Mucosa of stomach (tissue), 1 donor: Measurements from ENCODE around the gene FLACC1.

Experiments used
- H3K27me3 ChIP-seq: one replicate; pipeline ENCODE4 v1.7.0; 2013; ENCODE audit warnings: mild to moderate bottlenecking, low read length; ENCODE audit not compliant: control insufficient read depth, insufficient read depth
- H3K36me3 ChIP-seq: one replicate; pipeline ENCODE4 v1.7.0; 2013; ENCODE audit warnings: low read length; ENCODE audit not compliant: control insufficient read depth, insufficient read depth
- H3K4me1 ChIP-seq: one replicate; pipeline ENCODE4 v1.7.0; 2013; ENCODE audit warnings: mild to moderate bottlenecking, low read length; ENCODE audit not compliant: control insufficient read depth, insufficient read depth
- H3K4me3 ChIP-seq: one replicate; pipeline ENCODE4 v1.7.0; 2013; ENCODE audit warnings: low read length
- H3K9ac ChIP-seq: one replicate; pipeline ENCODE4 v1.7.0; 2013; ENCODE audit warnings: mild to moderate bottlenecking, low read length, moderate library complexity
- H3K9me3 ChIP-seq: one replicate; pipeline ENCODE4 v1.7.0; 2013; ENCODE audit warnings: mild to moderate bottlenecking, low read length, moderate library complexity; ENCODE audit not compliant: control insufficient read depth
- donor health status: Pancreatic carcinoma.

Gene FLACC1

DNA sequence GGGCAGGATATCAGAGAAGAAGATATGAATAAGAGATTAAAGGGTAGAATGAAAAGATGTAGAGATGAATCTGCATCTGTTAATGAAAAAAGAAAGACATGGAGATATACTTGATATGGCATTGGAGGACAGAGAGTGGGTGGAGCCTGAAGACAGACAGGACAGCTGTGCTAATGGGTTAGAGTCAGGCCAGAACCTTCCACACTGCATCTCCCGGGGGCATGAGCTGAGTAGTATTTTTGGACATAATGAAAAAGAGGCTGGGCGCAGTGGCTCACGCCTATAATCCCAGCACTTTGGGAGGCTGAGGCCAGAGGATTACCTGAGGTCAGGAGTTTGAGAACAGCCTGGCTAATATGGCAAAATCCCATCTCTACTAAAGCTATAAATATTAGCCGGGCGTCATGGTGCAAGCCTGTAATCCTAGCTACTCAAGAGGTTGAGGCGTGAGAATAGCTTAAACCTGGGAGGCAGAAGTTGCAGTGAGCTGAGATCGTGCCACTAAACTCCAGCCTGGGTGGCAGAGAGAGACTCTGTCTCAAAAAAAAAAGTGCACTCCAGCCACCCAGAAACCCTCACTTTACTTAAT lies 11.4 kb downstream of the FLACC1 start:
- H3K27me3 ChIP-seq, result no peaks in the 10 kb centered on the region
- no peak overlapping the region for H3K9ac ChIP-seq
- H3K4me1 ChIP-seq, result no peaks in the 10 kb centered on the region
- no peaks in the 10 kb centered on the region for H3K36me3 ChIP-seq
- H3K9me3 ChIP-seq, result no peaks in the 10 kb centered on the region
- H3K4me3 ChIP-seq, result no peak overlapping the region

DNA sequence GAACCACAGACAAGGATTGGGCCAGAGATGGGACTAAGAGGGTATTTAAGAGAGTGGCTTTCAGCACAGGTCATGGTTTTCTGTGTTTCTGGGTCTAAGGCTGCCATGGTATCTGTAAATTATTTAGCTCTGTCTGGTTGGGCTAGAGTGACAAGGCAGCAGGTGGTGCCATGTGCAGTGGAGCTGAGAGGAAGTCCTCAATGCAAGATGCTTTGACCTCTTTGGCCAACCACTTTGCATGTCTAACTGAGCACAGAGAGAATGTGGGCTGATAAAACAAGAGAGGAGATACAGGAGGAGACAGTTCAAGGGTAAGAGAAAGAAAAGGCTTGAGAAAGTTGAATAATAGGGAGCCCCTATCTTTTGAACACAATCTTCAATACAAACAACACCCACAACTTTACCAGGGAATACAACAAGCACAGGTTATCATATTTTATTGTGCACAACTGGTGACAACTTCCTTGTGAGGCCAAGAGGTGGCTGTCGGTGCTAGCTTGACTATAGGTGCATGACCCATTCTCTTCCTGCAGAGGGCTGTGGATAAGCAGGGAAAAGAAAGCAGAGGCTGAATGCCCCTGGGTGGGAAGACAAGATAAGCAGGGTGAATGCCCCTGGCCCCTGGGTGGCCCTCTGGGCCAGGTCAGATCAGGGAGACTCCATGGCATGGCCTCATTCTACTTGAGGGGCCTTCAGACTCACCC lies 12.3 kb downstream of the FLACC1 start:
- no peaks in the 10 kb centered on the region for H3K27me3 ChIP-seq
- no peak overlapping the region for H3K4me3 ChIP-seq
- no peaks in the 10 kb centered on the region for H3K9me3 ChIP-seq
- H3K9ac ChIP-seq, result no peak overlapping the region
- no peaks in the 10 kb centered on the region for H3K4me1 ChIP-seq
- H3K36me3 ChIP-seq, result no peaks in the 10 kb centered on the region

DNA sequence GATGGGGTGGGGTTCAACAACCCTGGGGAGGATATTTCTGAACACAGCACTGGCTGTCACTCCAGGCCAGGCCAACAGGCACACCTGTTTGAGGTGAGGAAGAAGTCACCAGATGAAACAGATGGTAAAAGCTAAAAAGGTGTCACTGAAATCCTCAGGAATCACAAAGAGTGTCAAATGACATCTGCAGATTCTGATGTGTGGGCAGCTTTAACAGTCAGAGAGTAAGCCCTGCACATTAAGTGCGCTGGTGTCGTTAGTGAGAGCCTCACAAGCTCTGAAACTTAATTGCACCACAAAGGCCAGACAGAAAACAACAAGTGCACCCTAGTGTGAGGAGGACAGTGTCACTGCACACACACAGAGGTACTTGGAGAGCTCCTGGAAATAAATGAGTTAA lies 13.6 kb downstream of the FLACC1 start:
- Histone ChIP-seq H3K9me3 (no peaks in the 10 kb centered on the region), H3K4me1 (no peaks in the 10 kb centered on the region), H3K9ac (no peak overlapping the region), H3K27me3 (no peaks in the 10 kb centered on the region), H3K36me3 (no peaks in the 10 kb centered on the region), H3K4me3 (no peak overlapping the region)

DNA sequence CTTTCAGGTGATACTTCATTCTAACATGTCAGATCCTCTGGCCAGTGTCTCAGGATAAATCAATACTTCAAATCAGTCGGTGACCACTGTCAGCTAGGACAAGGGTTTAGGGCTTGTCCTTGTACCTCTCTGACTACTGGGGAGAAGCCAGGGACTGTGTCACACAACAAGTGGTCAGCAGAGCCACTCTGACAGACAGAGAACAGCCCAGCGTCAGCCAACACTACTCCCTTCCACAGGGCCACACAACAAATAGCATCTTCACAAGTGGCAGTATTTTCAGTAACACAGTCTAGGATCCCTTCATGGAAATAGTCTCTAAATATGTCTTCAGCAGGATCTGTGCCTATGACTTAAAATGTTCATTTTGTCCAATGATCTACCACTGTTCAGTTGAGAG lies 14.2 kb downstream of the FLACC1 start:
- H3K4me3 ChIP-seq, result no peak overlapping the region
- H3K9ac ChIP-seq, result no peak overlapping the region
- no peaks in the 10 kb centered on the region for H3K4me1 ChIP-seq
- H3K36me3 ChIP-seq, result no peaks in the 10 kb centered on the region
- H3K9me3 ChIP-seq, result no peaks in the 10 kb centered on the region
- H3K27me3 ChIP-seq, result no peaks in the 10 kb centered on the region

GRCh38 chr2:201329409-201329808 lies 27.7 kb downstream of the FLACC1 start:
- H3K27me3 ChIP-seq, result no peaks in the 10 kb centered on the region
- no peaks in the 10 kb centered on the region for H3K9me3 ChIP-seq
- H3K4me1 ChIP-seq, result no peaks in the 10 kb centered on the region
- H3K4me3 ChIP-seq, result no peak overlapping the region
- H3K9ac ChIP-seq, result no peak overlapping the region
- H3K36me3 ChIP-seq, result no peaks in the 10 kb centered on the region

GRCh38 chr2:201327678-201328077 lies 29.5 kb downstream of the FLACC1 start:
- H3K4me3 ChIP-seq, result no peak overlapping the region
- H3K27me3 ChIP-seq, result no peaks in the 10 kb centered on the region
- no peaks in the 10 kb centered on the region for H3K4me1 ChIP-seq
- H3K9me3 ChIP-seq, result no peaks in the 10 kb centered on the region
- no peaks in the 10 kb centered on the region for H3K36me3 ChIP-seq
- H3K9ac ChIP-seq, result no peak overlapping the region

- Histone ChIP-seq H3K9ac (no peak overlapping the region), H3K36me3 (no peaks in the 10 kb centered on the region), H3K9me3 (no peaks in the 10 kb centered on the region), H3K4me1 (no peaks in the 10 kb centered on the region), H3K4me3 (no peak overlapping the region), H3K27me3 (no peaks in the 10 kb centered on the region)
These were observed 34.4 kb downstream of the FLACC1 start for GRCh38 chr2:201322772-201323171.

DNA sequence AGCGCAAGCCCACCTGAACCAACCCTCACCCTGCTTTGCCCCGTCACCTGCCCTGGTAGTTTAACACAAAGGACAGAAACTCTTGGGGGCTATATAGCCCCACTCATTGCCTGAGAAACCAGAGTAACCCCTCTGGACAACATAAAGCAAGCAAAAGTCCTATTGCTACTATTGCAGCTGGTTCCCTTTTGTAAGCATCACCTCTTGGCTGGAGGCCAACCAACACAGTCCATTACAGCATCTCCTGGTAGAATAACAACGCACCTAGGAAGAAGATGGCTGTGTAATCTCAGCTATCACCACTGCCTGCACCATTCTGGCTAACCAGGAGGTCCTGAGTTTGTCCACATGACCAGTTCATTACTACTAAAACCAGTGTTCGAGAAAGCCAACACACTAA lies 36.4 kb downstream of the FLACC1 start:
- no peak overlapping the region for H3K9ac ChIP-seq
- H3K27me3 ChIP-seq, result no peaks in the 10 kb centered on the region

DNA sequence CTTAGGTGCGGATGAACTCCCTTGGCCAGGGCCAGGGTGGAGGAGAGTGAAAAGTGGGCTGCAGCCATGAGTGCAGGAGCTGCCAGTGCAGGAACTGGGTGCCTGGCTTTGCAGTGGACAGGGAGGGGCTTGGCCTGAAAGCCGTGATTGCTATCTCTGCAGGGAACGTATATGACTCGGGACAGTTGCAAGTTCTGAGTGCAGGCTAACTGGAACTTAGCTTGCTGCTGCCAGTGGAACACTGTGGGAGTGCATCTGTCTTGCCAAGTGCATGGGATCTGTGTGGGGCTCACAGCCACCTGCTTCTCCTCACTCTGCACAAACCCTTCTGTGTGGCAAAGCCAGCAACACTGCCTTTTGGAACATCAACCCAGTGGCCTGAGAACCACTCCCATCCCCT lies 36.9 kb downstream of the FLACC1 start:
- Histone ChIP-seq H3K36me3 (no peaks in the 10 kb centered on the region), H3K27me3 (no peaks in the 10 kb centered on the region), H3K9me3 (no peaks in the 10 kb centered on the region), H3K9ac (no peak overlapping the region), H3K4me3 (no peak overlapping the region), H3K4me1 (no peaks in the 10 kb centered on the region)

More for the DNA sequence above, 36.4 kb downstream of the FLACC1 start:
- Histone ChIP-seq H3K36me3 (no peaks in the 10 kb centered on the region), H3K4me1 (no peaks in the 10 kb centered on the region), H3K4me3 (no peak overlapping the region), H3K9me3 (no peaks in the 10 kb centered on the region)

DNA sequence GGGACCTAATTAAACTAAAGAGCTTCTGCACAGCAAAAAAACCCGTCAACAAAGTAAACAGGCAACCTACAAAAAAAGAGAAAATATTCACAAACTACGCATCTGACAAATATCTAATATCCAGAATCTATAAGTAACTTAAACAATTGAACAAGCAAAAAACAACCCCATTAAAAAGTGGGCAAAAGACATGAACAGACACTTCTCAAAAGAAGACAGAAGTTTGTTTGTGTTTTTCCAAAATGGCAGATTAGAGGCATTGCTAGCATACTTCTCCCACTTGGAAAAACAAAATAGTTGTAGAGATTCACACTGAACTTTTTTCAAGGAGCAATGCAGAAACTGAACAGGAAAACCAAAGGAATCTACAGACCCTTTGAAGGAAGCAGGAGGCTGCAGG lies 37.6 kb downstream of the FLACC1 start:
- Histone ChIP-seq H3K4me1 (no peaks in the 10 kb centered on the region), H3K36me3 (no peaks in the 10 kb centered on the region), H3K9ac (no peak overlapping the region), H3K27me3 (no peaks in the 10 kb centered on the region), H3K9me3 (no peaks in the 10 kb centered on the region), H3K4me3 (no peak overlapping the region)

DNA sequence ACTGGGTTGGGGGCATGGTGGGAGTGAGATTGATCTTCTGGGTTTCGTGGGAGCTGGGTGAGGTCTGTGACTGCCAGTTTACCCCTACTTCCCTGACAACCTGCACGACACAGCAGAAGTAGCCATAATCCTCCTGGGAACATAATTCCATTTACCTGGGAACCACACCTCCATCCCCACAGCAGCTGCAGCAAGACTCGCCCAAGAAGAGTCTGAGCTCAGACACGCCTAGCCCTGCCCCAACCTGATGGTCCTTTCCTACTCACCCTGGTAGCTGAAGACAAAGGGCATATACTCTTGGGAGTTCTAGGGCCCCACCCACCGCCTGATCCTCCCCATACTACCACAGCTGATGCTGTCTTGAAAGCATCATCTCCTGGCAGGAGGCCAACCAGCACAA lies 43.8 kb downstream of the FLACC1 start:
- H3K36me3 ChIP-seq, result no peaks in the 10 kb centered on the region
- no peak overlapping the region for H3K9ac ChIP-seq
- no peaks in the 10 kb centered on the region for H3K4me1 ChIP-seq
- H3K27me3 ChIP-seq, result no peaks in the 10 kb centered on the region
- H3K4me3 ChIP-seq, result no peak overlapping the region
- H3K9me3 ChIP-seq, result no peaks in the 10 kb centered on the region

GRCh38 chr2:201308914-201309313 lies 48.2 kb downstream of the FLACC1 start:
- Histone ChIP-seq H3K4me3 (no peak overlapping the region), H3K9me3 (no peaks in the 10 kb centered on the region), H3K27me3 (no peaks in the 10 kb centered on the region), H3K4me1 (no peaks in the 10 kb centered on the region), H3K9ac (no peak overlapping the region), H3K36me3 (no peaks in the 10 kb centered on the region)

- H3K9me3 ChIP-seq, result no peaks in the 10 kb centered on the region
- no peaks in the 10 kb centered on the region for H3K36me3 ChIP-seq
- no peaks in the 10 kb centered on the region for H3K4me1 ChIP-seq
- no peak overlapping the region for H3K4me3 ChIP-seq
- no peaks in the 10 kb centered on the region for H3K27me3 ChIP-seq
- no peak overlapping the region for H3K9ac ChIP-seq
These were observed 49.3 kb downstream of the FLACC1 start for GRCh38 chr2:201307876-201308275.
